SU-DHL-6 (cell line): ENCODE data around the gene TMCC3.

Experiments used
- CTCF ChIP-seq: fragments of 200-600 bp; sonication (generic); IDR thresholded peaks from one replicate; pipeline ENCODE4 v1.5.1; 2017; ENCODE audit warnings: antibody characterized with exemption, mild to moderate bottlenecking, low read length, moderate library complexity; ENCODE audit not compliant: insufficient read depth, poor library complexity, severe bottlenecking
- EZH2phosphoT487 ChIP-seq: fragments of 200-600 bp; sonication (generic), shearing (Covaris generic); conservative IDR thresholded peaks from 2 replicates; pipeline ENCODE4 v1.6.1; 2018; ENCODE audit warnings: mild to moderate bottlenecking, antibody characterized with exemption, low read length, moderate library complexity, mixed read lengths

DNA sequence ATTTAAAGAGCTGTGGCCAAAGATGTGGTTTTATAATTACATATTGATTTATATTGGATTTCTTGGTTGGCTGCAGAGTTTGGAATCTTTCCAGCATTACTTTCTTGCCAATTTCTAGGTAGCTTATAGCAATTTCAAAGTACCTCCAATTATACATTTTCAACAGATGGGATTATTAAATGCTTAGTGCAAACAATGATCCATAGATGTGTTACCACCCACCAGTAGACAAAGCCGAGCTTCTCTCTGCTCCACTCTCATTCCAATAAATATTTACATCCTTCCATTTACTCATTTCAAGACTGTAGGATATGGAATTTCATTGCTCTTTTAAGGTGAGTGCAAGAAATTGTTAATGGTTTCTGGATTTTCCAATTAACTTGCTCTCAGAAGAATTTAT is 21.6 kb upstream of the TMCC3 start:
- TF ChIP-seq EZH2phosphoT487 (no peak), CTCF (no peak)
